Brain pericyte (primary cell): ENCODE results near the gene UGT1A8.
"Not testable (repeated sequence)": the region's sequence is repeated elsewhere in the genome, so short reads cannot be mapped to it uniquely, and the experiment has no call there.

Experiments used
- DNase-seq: peaks from one replicate; pipeline ENCODE4 v3.0.0-alpha.2; 2012; ENCODE audit warnings: low read depth, low spot score

The UGT1A8 gene

GRCh38 chr2:233714121-233714520 is 96.7 kb downstream of the UGT1A8 start:
- no peak for DNase-seq

- DNase-seq, result no peak
These were observed 101.1 kb downstream of the UGT1A8 start, which contains the start of gene UGT1A4 for GRCh38 chr2:233718552-233718951. TSS of gene UGT1A4 (plus strand) at chr2:233718736. CDS start at chr2:233718821, 85 bp downstream.

- no peak for DNase-seq
These were observed 111.4 kb downstream of the UGT1A8 start, which contains the start of gene UGT1A3 for GRCh38 chr2:233728723-233729301. TSS of gene UGT1A3 (plus strand) at chr2:233729042. CDS start at chr2:233729127, 85 bp downstream.

GRCh38 chr2:233736868-233737653 is 119.6 kb downstream of the UGT1A8 start:
- not testable (repeated sequence) for DNase-seq

- no peak for DNase-seq
These were observed 123.4 kb downstream of the UGT1A8 start for GRCh38 chr2:233740870-233741269.

- DNase-seq, result no peak
These were observed 126.2 kb downstream of the UGT1A8 start for GRCh38 chr2:233743464-233744259.

- DNase-seq, result no peak
These were observed 127.8 kb downstream of the UGT1A8 start for GRCh38 chr2:233745073-233745755.

- not testable (repeated sequence) for DNase-seq
These were observed 128.4 kb downstream of the UGT1A8 start for GRCh38 chr2:233745838-233746237.

- DNase-seq, result no peak
These were observed 129.2 kb downstream of the UGT1A8 start for GRCh38 chr2:233746475-233747282.

GRCh38 chr2:233747283-233747544 is 129.8 kb downstream of the UGT1A8 start:
- DNase-seq, result no peak

GRCh38 chr2:233750689-233751088 is 133.3 kb downstream of the UGT1A8 start:
- DNase-seq, result not testable (repeated sequence)

GRCh38 chr2:233751212-233752009 is 134.0 kb downstream of the UGT1A8 start:
- not testable (repeated sequence) for DNase-seq

- no peak for DNase-seq
These were observed 137.6 kb downstream of the UGT1A8 start for GRCh38 chr2:233754872-233755611.

- DNase-seq, result no peak
These were observed 139.1 kb downstream of the UGT1A8 start for GRCh38 chr2:233756429-233757081.

GRCh38 chr2:233758141-233758540 is 140.7 kb downstream of the UGT1A8 start:
- no peak for DNase-seq

GRCh38 chr2:233758849-233759248 is 141.4 kb downstream of the UGT1A8 start:
- no peak for DNase-seq

- no peak for DNase-seq
These were observed 142.6 kb downstream of the UGT1A8 start, which contains the start of gene UGT1A1 for GRCh38 chr2:233760043-233760442. TSS of gene UGT1A1 (plus strand) at chr2:233760270. CDS start at chr2:233760288, 18 bp downstream.

- DNase-seq, result no peak
These were observed 143.8 kb downstream of the UGT1A8 start for GRCh38 chr2:233761040-233761769.
